Skeletal muscle cell (primary cell): Measurements from ENCODE around the gene UGT1A5.

ENCODE experiments used
- DNase-seq: peaks from one replicate; pipeline ENCODE4 v3.0.0-alpha.2; 2010; ENCODE audit warnings: low read depth
- H3K4me3 ChIP-seq: 2 replicates; pipeline ENCODE4 v1.5.1; 2011; ENCODE audit warnings: low read depth, mild to moderate bottlenecking, control low read depth, low read length, moderate library complexity

The UGT1A5 gene

GRCh38 chr2:233712611-233713261 is at the start of gene UGT1A5:
Gene UGT1A5 (plus strand): TSS chr2:233712907. CDS start chr2:233712992, 85 bp downstream.
- DNase-seq: no peak
- no peak within 1 kb of the TSS for H3K4me3 ChIP-seq

DNA sequence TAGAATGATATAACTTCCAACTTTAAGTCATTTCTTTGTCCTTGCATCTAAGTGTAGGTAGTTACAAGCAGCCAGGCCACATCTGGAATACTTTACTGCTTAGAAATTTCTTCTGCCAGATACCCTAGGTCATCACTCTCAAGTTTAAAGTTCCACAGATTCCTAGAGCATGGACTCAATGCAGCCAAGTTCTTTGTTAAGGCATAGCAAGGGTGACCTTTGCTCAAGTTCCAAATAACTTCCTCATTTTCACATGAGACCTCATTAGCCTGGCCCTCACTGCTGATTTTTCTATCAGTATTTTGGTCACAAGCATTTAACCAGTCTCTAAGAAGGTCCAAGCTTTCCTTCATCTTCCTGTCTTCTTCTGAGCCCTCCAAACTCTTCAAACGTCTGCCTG is 48.8 kb upstream of the UGT1A5 start:
- no peak for DNase-seq
- no peak overlapping the region for H3K4me3 ChIP-seq

- no peak for DNase-seq
- H3K4me3 ChIP-seq: no peak overlapping the region
Measured at GRCh38 chr2:233668605-233669260, 44.0 kb upstream of the UGT1A5 start.

- no peak for DNase-seq
- H3K4me3 ChIP-seq: no peak within 1 kb of the TSS
Measured at GRCh38 chr2:233671290-233672161, 41.2 kb upstream of the UGT1A5 start, which contains the start of gene UGT1A9. Gene UGT1A9 (plus strand): TSS chr2:233671898. CDS start chr2:233671935, 37 bp downstream.

DNA sequence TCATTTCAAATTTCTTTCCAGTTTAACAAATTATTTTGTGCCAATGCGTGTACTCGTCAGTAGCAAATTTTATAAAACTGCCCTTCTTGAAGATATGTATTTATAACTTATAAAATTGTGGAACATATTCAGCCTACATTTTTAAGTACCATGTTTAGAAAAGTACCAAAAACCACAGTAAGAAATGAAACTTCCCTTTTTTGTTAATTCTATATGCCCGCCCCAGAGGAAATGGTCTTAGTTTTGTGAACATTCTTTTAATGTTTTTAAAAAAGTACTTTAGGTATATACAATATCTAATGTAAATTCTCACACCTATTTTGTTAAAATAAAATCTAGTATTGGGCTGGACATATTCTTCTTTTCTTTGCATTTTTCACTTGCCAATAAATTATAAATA is 39.8 kb upstream of the UGT1A5 start:
- no peak overlapping the region for H3K4me3 ChIP-seq
- DNase-seq: no peak

GRCh38 chr2:233673896-233674295 is 38.8 kb upstream of the UGT1A5 start:
- no peak overlapping the region for H3K4me3 ChIP-seq
- DNase-seq: no peak

- DNase-seq: no peak
- H3K4me3 ChIP-seq: no peak overlapping the region
Measured at GRCh38 chr2:233674314-233674713, 38.4 kb upstream of the UGT1A5 start.

GRCh38 chr2:233674995-233675394 is 37.7 kb upstream of the UGT1A5 start:
- DNase-seq: no peak
- no peak overlapping the region for H3K4me3 ChIP-seq

- DNase-seq: no peak
- H3K4me3 ChIP-seq: no peak overlapping the region
Measured at GRCh38 chr2:233676046-233676445, 36.7 kb upstream of the UGT1A5 start.

DNA sequence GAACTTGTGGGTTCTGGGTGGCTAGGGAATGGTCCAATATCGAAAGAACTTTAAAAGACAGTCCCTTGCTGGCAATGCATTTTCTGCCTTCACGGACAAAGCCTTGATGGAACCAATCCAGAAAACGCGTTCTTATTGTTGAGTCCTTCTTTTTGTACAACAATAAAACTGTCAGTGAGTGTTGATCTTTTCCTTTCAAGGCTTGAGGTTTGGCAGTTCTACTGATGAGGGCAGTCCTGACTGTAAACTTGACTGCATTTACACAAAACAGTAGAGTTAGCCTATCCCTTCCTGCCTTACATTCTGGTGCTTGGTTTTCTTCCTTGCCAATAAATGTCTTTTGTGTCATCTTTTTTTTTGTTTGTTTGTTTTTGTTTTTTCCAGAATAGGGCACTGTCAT is 33.5 kb upstream of the UGT1A5 start:
- DNase-seq: no peak
- no peak overlapping the region for H3K4me3 ChIP-seq

DNA sequence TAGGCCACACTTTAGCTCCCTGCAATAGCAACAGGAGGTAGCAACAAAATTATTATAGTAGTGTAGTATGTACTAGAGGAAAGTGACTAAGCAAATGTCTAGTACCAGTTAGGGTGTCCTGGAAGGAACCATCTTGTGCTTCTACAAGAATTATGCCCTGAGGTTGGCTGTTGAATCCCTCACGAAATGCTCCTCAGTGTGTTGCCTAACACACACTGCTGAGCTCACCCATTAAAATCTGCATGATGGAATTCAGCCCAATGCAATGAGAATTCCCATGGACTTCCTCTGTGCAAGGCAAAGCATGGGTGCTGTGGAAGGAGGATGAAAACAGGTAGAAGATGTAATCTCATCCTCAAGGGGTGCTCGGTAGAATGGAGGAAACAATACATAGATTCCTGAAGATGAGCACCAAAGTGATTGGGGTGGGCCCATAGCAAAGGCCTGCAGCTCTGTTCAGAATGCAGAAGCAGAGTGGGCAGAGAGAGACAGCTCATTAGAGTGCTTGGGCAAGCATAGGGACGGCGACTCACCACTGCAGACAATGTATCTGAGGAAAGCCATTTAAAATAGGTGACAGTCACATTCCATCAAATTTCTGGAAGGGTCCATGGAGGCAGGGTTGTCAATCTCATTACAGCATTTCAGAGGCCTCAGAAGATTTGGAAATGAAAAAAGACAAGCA is 32.2 kb upstream of the UGT1A5 start:
- no peak overlapping the region for H3K4me3 ChIP-seq
- DNase-seq: no peak

DNA sequence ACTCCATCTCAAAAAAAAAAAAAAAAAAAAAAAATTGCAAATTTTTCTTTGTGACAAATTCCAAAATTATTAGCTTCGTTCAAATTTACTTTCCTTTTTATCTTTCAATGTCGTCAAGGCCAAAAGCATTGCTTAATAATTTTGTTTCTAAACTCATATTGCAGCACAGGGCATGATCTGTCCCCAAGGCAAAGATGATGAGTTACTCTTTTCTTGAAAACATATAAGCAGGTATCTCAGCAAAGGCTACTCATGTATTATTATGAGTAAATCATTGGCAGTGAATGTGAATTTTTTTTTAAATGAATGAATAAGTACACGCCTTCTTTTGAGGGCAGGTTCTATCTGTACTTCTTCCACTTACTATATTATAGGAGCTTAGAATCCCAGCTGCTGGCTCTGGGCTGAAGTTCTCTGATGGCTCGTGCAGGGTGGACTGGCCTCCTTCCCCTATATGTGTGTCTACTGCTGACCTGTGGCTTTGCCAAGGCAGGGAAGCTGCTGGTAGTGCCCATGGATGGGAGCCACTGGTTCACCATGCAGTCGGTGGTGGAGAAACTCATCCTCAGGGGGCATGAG is 31.1 kb upstream of the UGT1A5 start, which contains the start of gene UGT1A7:
Gene UGT1A7, plus strand, starts transcription at position 381 of the 579 bp plus-strand sequence. Its CDS starts 37 bp downstream, at position 418.
- H3K4me3 ChIP-seq: no peak within 1 kb of the TSS
- no peak for DNase-seq

DNA sequence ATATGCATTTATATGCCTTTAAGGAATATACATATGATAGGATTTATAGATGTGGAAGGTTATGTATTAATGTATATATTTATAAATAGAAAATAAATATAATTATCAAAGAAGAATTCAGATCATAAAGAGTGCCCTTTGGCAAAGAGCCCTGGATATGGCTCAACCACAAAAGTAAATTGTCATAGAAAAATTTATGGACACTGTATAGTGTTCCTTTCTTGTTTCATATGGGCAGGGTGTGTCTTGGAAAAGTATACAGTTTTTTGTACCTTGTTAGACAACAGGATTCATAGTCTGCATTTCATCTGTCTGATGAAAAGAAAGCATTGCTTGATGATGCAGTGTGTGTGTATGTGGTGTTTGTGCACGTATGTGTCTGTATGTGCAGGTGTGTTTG is 28.1 kb upstream of the UGT1A5 start:
- DNase-seq: no peak
- no peak overlapping the region for H3K4me3 ChIP-seq

- no peak overlapping the region for H3K4me3 ChIP-seq
- no peak for DNase-seq
Measured at GRCh38 chr2:233686928-233687327, 25.8 kb upstream of the UGT1A5 start.

GRCh38 chr2:233688341-233688740 is 24.4 kb upstream of the UGT1A5 start:
- no peak overlapping the region for H3K4me3 ChIP-seq
- no peak for DNase-seq

DNA sequence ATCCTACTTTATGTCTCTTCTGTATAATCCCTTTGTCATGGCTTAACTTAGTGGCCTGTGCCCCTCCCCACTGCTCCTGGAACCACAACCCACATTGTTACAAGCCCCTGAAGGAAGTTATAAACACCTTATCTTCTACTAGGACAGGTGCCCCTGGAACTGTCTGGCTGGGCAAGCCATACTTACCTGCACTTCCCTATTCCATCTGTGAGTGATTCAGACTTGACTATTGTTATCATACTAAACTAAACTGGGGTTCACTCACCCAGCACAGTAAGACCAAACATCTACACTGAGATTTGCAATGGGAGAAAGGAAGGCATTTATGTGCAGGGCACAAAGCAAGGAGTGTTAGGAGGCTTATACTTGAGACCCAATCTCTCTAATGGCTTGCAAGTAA is 23.7 kb upstream of the UGT1A5 start:
- no peak for DNase-seq
- no peak overlapping the region for H3K4me3 ChIP-seq

- no peak for DNase-seq
- no peak overlapping the region for H3K4me3 ChIP-seq
Measured at GRCh38 chr2:233689501-233689900, 23.2 kb upstream of the UGT1A5 start.

- no peak overlapping the region for H3K4me3 ChIP-seq
- no peak for DNase-seq
Measured at GRCh38 chr2:233690444-233690843, 22.3 kb upstream of the UGT1A5 start.
